GM18505 (cell line): ENCODE measurements around the gene SLCO2A1.

ENCODE experiments used
- ATAC-seq: cut with Tn5 transposase; IDR thresholded peaks from one replicate; pipeline ENCODE4 v1.9.1; 2021; ENCODE audit not compliant: unreplicated experiment
- POLR2A ChIP-seq: IDR thresholded peaks from 4 replicates; pipeline ENCODE4 v1.6.1; 2011; ENCODE audit warnings: borderline replicate concordance; ENCODE audit not compliant: insufficient read depth, insufficient read length; ENCODE audit errors: extremely low read depth

SLCO2A1 gene

GRCh38 chr3:133935843-133936769 lies 93.6 kb downstream of the SLCO2A1 start:
- no peak for ATAC-seq
- no peak for TF ChIP-seq POLR2A

- no peak for ATAC-seq
- no peak for TF ChIP-seq POLR2A
Measured at GRCh38 chr3:133934996-133935842, 94.5 kb downstream of the SLCO2A1 start.

- TF ChIP-seq POLR2A, result no peak
- no peak for ATAC-seq
Measured at GRCh38 chr3:133934073-133934970, 95.4 kb downstream of the SLCO2A1 start.

- no peak for ATAC-seq
- TF ChIP-seq POLR2A, result no peak
Measured at GRCh38 chr3:133933097-133934024, 96.4 kb downstream of the SLCO2A1 start.

- no peak for ATAC-seq
- no peak for TF ChIP-seq POLR2A
Measured at GRCh38 chr3:133932009-133932408, 97.7 kb downstream of the SLCO2A1 start.

GRCh38 chr3:133931084-133931483 lies 98.6 kb downstream of the SLCO2A1 start:
- no peak for ATAC-seq
- no peak for TF ChIP-seq POLR2A

- no peak for TF ChIP-seq POLR2A
- ATAC-seq, result no peak
Measured at GRCh38 chr3:133930341-133930933, 99.3 kb downstream of the SLCO2A1 start.

- no peak for TF ChIP-seq POLR2A
- no peak for ATAC-seq
Measured at GRCh38 chr3:133928903-133929607, 100.7 kb downstream of the SLCO2A1 start.

GRCh38 chr3:133928136-133928893 lies 101.4 kb downstream of the SLCO2A1 start:
- ATAC-seq, result no peak
- TF ChIP-seq POLR2A, result no peak

- ATAC-seq, result peak; percentile 69
Measured at GRCh38 chr3:133927540-133928066, 102.1 kb downstream of the SLCO2A1 start.

More at GRCh38 chr3:133927540-133928066, 102.1 kb downstream of the SLCO2A1 start:
- no peak for TF ChIP-seq POLR2A
